GM18517 (cell line): Measurements from ENCODE around the gene POGLUT3.
A peak's percentile ranks its signal among the peaks of the same experiment; 100 is the strongest.

Source experiments
- ATAC-seq: cut with Tn5 transposase; IDR thresholded peaks from one replicate; pipeline ENCODE4 v1.9.1; 2021; ENCODE audit warnings: mild to moderate bottlenecking, moderate library complexity; ENCODE audit not compliant: unreplicated experiment

Gene POGLUT3

GRCh38 chr11:108500721-108501120 is 2.5 kb upstream of the POGLUT3 start:
- no peak for ATAC-seq

DNA sequence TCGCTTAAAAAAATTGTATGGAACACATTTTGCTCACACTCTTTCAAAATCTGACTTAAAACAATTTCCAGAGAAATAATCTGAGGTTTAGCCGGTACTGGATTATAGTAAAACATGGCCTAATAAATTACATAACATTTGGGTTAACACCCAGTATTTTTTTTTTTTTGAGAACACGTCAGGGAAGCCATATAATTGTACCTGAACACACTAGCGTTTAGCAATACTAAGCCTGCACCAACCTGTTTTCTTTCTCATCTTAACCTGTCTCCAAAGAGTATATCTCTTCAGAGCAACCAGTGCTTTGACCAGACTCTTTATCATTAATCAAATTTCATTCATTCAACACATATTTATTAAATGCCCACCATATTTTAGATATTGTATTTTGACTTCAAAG is 2.0 kb upstream of the POGLUT3 start:
- no peak for ATAC-seq

GRCh38 chr11:108498816-108499408 is 728 bp upstream of the POGLUT3 start:
- no peak for ATAC-seq

GRCh38 chr11:108497317-108498045 is 703 bp downstream of the POGLUT3 start:
- ATAC-seq, result peak; percentile 53

DNA sequence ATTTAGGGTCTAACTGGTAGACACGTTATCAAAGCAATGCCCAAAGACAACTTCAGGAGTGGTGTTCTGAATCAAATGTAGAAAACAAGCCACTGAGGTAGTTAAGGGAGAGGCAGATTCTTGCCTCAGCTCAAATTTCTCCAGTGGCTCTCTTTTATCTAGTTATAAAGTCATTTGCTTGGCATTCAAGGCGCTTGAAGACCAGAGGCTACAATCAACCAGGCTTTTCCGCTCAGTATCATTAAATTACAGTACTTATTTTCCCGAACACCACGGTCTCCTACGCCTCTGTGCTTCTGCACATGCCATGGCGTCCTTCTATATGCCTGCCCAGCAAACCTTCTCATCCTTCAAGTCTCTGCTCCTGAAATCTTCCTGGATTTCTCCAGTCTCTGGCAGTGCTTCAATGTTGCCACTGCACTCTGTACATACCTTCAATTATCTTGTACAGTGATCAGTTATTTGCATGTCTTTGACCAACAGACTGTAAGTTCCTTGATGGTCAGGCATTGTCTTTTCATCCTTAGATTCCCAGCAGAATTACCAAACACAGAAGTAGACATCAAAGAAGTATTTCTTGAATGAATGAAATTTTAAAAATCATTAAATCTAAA is 1.4 kb downstream of the POGLUT3 start:
- ATAC-seq, result no peak

DNA sequence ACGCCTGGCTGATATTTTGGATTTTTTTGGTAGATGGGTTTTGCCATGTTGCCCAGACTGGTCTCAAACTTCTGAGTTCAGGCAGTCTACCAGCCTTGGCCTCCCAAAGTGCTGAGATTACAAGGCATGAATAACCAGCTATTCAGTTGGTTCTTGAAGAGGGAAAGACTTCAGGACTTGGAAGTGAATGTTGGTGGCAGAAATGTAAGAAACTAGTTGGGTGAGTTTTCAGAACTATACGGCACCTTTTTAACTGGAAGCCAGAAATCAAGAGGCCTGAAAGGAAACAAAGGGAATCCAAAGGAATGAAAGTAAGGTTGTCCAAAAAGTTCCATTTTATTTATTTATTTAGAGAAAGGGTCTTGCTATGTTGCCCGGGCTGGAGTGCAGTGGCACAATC is 2.9 kb downstream of the POGLUT3 start:
- ATAC-seq, result no peak

DNA sequence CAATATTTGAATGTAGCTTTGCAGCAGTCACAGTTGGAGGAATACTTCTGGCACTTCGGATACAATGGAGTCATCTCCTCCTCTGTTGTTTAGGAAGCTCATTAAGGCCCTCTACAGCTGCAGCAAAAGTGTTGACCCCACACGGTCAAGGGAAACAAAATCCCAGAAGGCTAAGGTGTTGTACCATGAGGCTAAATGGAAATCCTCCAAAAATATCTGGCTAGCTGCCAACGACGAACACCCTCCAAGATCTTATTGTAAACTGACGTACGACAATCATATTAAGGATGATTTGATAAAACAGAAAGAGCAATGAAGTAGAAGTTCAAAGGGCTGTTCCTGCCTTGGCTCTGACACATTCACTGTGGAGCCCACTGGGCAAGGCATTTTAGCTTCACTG is 4.0 kb downstream of the POGLUT3 start:
- no peak for ATAC-seq

- ATAC-seq, result no peak
Observed at GRCh38 chr11:108491936-108492335, 6.2 kb downstream of the POGLUT3 start.

DNA sequence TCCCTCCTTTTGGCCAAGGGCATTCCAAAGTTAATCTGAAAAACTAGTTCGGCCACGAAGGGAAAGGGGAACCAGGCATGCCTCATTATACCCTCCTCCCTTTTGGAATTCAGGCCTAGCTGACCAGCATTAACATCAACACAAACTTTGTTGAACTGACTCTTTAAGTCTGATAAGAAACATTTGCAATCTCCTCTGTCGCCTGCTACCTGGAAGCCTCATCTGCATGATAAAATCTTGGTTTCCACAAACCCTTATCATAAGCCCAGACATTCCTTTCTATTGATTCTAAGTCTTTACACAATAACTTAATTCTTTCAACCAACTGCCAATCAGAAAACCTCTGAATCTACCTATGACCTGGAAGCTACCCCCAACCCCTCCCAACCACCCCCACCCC is 11.4 kb downstream of the POGLUT3 start:
- no peak for ATAC-seq

GRCh38 chr11:108486331-108486730 is 11.9 kb downstream of the POGLUT3 start:
- ATAC-seq, result no peak

GRCh38 chr11:108483163-108483562 is 15.0 kb downstream of the POGLUT3 start:
- ATAC-seq, result no peak

DNA sequence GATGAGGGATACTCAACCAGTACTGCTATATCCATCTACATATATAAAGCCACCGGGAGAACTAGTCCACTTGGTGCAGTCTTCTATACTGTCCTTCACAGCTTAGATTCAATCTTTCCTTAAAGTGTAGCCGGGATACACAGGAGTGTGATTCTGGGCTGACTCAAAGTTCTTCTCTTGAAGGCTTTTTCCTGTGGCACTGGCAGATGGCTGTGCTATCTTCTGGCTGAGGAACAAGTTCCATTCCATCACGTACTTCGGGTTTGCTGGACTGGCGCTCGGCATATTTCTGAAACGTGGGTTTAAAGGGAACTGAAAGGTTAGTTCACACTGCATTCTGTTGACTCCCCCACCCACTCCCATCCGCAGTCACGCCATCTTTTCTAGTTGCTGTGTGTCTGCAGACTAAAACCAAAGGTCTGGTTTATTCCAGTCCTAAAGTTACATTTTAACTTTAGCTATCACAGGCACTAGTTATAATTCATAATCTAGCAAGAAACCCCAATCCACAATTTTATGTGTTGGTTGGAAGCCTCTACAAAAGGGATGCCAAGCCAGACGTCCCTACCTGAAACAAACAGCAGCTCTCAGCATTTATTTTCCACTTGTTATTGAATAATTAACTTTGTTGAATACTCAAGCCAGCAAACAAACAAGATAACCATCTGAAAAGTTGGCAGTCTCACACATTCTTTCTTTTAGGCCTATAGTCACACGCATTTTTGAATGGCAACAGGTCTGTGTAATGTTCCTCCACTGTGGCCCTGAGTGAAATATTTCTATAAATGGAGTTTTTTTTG is 23.3 kb downstream of the POGLUT3 start:
- ATAC-seq, result no peak

DNA sequence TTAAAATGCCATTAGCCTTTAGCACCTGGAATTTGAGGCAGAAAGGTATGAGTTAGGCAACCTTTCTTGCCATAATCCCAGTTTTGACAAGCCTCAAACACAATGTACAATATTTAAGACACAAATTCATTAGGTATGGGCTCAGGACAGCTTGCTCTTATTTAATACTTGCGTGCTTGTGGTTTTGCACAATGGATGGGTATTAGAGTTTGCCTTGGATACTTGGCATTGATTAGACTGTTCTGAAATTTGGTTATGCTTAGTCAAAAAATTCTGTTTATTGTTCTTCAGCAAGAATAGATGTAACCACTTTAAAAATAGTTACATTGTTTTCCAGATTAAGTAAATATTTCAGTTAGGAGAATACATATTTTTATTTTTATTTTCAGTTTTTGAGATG is 25.5 kb downstream of the POGLUT3 start:
- no peak for ATAC-seq

- no peak for ATAC-seq
Observed at GRCh38 chr11:108468478-108468864, 29.7 kb downstream of the POGLUT3 start.

DNA sequence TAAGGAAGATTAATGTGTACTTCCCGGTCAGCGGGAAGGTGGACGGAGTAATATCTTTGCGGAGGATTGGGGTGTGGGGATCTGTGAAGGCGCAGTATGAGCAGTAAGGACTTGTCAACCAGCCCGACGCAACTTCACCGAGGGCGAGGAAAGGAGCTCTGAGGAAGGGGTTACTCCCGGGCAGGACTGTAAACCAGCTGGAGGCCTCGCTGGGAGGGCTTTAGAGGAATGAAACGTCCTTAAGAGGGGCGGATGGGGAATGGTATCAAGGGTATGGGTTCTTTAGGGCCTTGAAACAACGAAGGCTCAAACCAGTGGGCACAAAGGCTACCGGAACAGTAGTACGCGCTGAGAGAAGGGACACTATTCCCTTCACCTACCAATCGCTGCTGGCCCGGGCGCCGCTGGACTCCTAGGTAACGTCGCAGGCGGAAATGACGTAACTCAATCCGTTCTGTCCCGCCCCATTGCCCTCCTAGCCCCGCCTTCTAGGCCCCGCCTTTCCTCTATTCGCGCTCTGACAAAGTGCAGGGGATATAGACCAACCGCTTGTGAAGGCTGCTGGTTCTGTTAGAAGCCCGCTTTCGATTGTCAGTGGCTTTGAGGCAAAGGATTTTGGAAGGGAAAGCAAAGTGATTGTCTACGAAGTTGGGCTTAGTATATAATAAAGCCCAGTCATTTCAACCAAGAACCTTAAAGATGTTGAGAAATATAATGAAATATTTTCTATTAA is 30.9 kb downstream of the POGLUT3 start, which contains the start of gene C11orf65:
C11orf65 (minus strand) TSS at position 439 of the 733 bp plus-strand sequence. CDS start 5,970 bp downstream, outside the sequence.
- peak; percentile 99 for ATAC-seq

GRCh38 chr11:108466405-108466804 is 31.8 kb downstream of the POGLUT3 start:
- no peak for ATAC-seq

DNA sequence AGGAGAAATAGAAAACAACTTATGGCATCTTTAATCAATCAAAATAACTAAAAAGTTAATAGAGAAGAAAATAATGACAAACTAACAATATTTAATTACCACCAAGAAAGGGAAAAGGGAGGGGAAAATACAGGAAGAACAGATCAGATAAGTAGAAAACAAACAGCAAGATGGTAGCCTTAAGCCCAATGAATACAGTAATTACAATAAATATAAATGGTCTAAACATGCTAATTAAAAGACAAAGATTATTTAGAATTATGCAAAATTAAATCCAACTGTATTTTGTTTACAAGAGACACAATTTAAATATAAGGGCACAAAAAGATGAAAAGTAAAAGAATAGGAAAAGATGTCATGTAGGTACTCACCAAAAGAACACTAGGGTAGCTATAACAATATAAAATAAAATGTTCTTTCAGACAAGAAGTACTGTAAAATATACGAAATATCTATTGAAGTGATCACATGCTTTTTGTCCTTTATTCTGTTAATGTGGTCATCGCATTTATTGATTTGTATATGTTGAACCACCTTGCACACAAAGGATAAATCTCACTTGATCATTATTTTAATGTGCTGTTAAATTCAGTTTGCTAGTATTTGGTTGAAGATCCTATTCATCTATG is 44.9 kb downstream of the POGLUT3 start:
- ATAC-seq, result no peak
